Ascending aorta (tissue), 2 donors: ENCODE data around the gene MCOLN3. TPM values are rescaled to one million over a fixed set of nuclear protein-coding genes. Genes with fewer than 3 reads are reported as not detected.
"Not testable (repeated sequence)": the region's sequence is repeated elsewhere in the genome, so short reads cannot be mapped to it uniquely, and the experiment has no call there.

Experiments used
- DNase-seq, 2 donors: peaks; one replicate each; pipeline ENCODE4 v3.0.0-alpha.2; 2019; ENCODE audit warnings: low spot score in 2 of 2
- H3K27ac ChIP-seq, 2 donors: fragments of 200-600 bp; sonication (generic); one replicate each; pipeline ENCODE4 v1.5.1; 2016 to 2017; ENCODE audit warnings: mild to moderate bottlenecking in 1 of 2
- H3K27me3 ChIP-seq: fragments of 200-600 bp; sonication (generic); one replicate; pipeline ENCODE4 v1.5.1; 2017
- H3K36me3 ChIP-seq, 2 donors: fragments of 200-600 bp; sonication (generic); one replicate each; pipeline ENCODE4 v1.5.1; 2016
- H3K4me1 ChIP-seq, 2 donors: fragments of 200-600 bp; sonication (generic); one replicate each; pipeline ENCODE4 v1.5.1; 2016 to 2017; ENCODE audit warnings: mild to moderate bottlenecking in 1 of 2
- H3K4me3 ChIP-seq, 2 donors: fragments of 200-600 bp; sonication (generic); one replicate each; pipeline ENCODE4 v1.5.1; 2016 to 2017; ENCODE audit warnings: mild to moderate bottlenecking in 1 of 2
- H3K9me3 ChIP-seq, 2 donors: fragments of 200-600 bp; sonication (generic); one replicate each; pipeline ENCODE4 v1.5.1; 2016
- CTCF ChIP-seq, 3 experiments: fragments of 200-600 bp in 2 of 3; fragments of 450-650 bp in 1 of 3; sonication (generic) in 2 of 3; IDR thresholded peaks; one replicate each; pipeline ENCODE4 v1.5.1; 2016 to 2019; ENCODE audit warnings: antibody characterized with exemption in 3 of 3, mild to moderate bottlenecking in 1 of 3, moderate library complexity in 1 of 3
- intact Hi-C: fragments of 100-400 bp; cut with DNase I; formaldehyde crosslinking; loops from one replicate; pipeline ENCODE4 v1.15.1; 2023
- total RNA-seq: library from RNA; depleted of rRNA; stranded (reverse); fragments of >200 nt; gene quantifications from one replicate; pipeline ENCODE4 v1.1.0, GENCODE V29; 2016

The MCOLN3 gene
- total RNA-seq, 1 donor from 2014 or later: 0.32 TPM

GRCh38 chr1:84988588-84988987 is 59.7 kb downstream of the MCOLN3 start:
- Histone ChIP-seq H3K9me3 (no peaks in the 10 kb centered on the region), H3K27me3 (no peaks in the 10 kb centered on the region), H3K4me3 (no peak overlapping the region), H3K27ac (no peak overlapping the region), H3K36me3 (no peaks in the 10 kb centered on the region), H3K4me1 (no peaks in the 10 kb centered on the region)
- no peak for DNase-seq
- intact Hi-C loops: no loop called here
- TF ChIP-seq CTCF (IDR thresholded peaks at IDR 0.05): no peak

- DNase-seq, H3K4me1 ChIP-seq, H3K27me3 ChIP-seq, H3K36me3 ChIP-seq, H3K9me3 ChIP-seq, intact Hi-C loops, H3K4me3 ChIP-seq, H3K27ac ChIP-seq: not testable (repeated sequence)
These were observed 61.7 kb downstream of the MCOLN3 start for GRCh38 chr1:84986561-84986960.

GRCh38 chr1:84985365-84985764 is 62.9 kb downstream of the MCOLN3 start:
- intact Hi-C loops: no loop called here
- Histone ChIP-seq H3K27me3 (no peaks in the 10 kb centered on the region), H3K9me3 (no peaks in the 10 kb centered on the region), H3K4me1 (no peaks in the 10 kb centered on the region), H3K36me3 (no peaks in the 10 kb centered on the region), H3K4me3 (no peak overlapping the region), H3K27ac (no peak overlapping the region)
- no peak for DNase-seq
- TF ChIP-seq CTCF (IDR thresholded peaks at IDR 0.05): no peak

- H3K9me3 ChIP-seq: no peaks in the 10 kb centered on the region
- H3K27me3 ChIP-seq: no peaks in the 10 kb centered on the region
- H3K4me3 ChIP-seq: no peak overlapping the region
- no peaks in the 10 kb centered on the region for H3K36me3 ChIP-seq
- intact Hi-C loops: no loop called here
- DNase-seq: no peak
- no peak overlapping the region for H3K27ac ChIP-seq
- H3K4me1 ChIP-seq: no peaks in the 10 kb centered on the region
- TF ChIP-seq CTCF (IDR thresholded peaks at IDR 0.05): no peak
These were observed 65.9 kb downstream of the MCOLN3 start for GRCh38 chr1:84982395-84982794.

- TF ChIP-seq CTCF (IDR thresholded peaks at IDR 0.05): no peak
- no peak overlapping the region for H3K27ac ChIP-seq
- no peak for DNase-seq
- H3K4me3 ChIP-seq: no peak overlapping the region
- no peaks in the 10 kb centered on the region for H3K4me1 ChIP-seq
- no peaks in the 10 kb centered on the region for H3K36me3 ChIP-seq
- no peaks in the 10 kb centered on the region for H3K9me3 ChIP-seq
- intact Hi-C loops: no loop called here
- no peaks in the 10 kb centered on the region for H3K27me3 ChIP-seq
These were observed 73.3 kb downstream of the MCOLN3 start for GRCh38 chr1:84975035-84975434.

GRCh38 chr1:84973498-84974334 is 74.6 kb downstream of the MCOLN3 start:
- Histone ChIP-seq H3K9me3 (no peaks in the 10 kb centered on the region), H3K27ac (no peak overlapping the region), H3K36me3 (no peaks in the 10 kb centered on the region), H3K4me1 (no peaks in the 10 kb centered on the region), H3K4me3 (no peak overlapping the region), H3K27me3 (no peaks in the 10 kb centered on the region)
- intact Hi-C loops: no loop called here
- DNase-seq: no peak
- TF ChIP-seq CTCF (IDR thresholded peaks at IDR 0.05): no peak
